ENCODE data around the gene ITPR2. TPM values are rescaled to one million over a fixed set of nuclear protein-coding genes. Genes with fewer than 3 reads are reported as not detected.

Gene ITPR2
- total RNA-seq, 1 experiment from 2014 or later = 41.6 TPM

DNA sequence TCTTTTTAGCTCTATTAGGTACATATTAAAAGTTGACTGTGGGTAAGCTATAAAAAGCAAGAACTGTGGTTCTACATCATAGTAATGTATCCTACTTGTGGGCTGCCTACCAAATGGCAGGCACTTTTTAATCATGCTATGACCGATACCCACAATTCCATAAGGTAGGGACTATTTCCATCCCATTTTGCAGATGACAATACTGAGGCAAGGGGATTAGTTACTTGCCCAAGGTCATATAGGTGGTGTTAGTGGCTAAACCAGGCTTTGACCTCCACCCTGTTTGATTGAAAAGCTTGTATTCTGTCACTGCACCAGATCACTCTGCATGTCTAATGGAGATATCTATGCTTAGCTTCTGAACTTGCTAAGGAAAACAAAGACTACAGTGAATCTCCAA lies 485.7 kb downstream of the ITPR2 start:
- Histone ChIP-seq H3K4me1 (no peaks in the 10 kb centered on the region), H3K4me3 (ENCODE audit: low read depth, low read length) (no peak overlapping the region), H3K36me3 (ENCODE audit: control insufficient read depth, insufficient read depth, low read length) (no peaks in the 10 kb centered on the region), H3K27me3 (replicated peaks; ENCODE audit: control insufficient read depth, insufficient read depth, low read length) (no peaks in the 10 kb centered on the region), H3K9me3 (no peaks in the 10 kb centered on the region)
- BruUV-seq (replicated peaks) = no TSS peak
- intact Hi-C loops (cut with micrococcal nuclease; ENCODE audit: unreplicated experiment) = no loop called here
- no peaks in the 10 kb centered on the region for H3K9me3 Mint-ChIP-seq (ENCODE audit: unreplicated experiment)
- no peak overlapping the region for H3K4me3 Mint-ChIP-seq (ENCODE audit: unreplicated experiment)
- H3K27ac Mint-ChIP-seq (ENCODE audit: unreplicated experiment) = no peak overlapping the region
- no peaks in the 10 kb centered on the region for H3K4me1 Mint-ChIP-seq (ENCODE audit: low read depth, unreplicated experiment)
- DNase-seq = no peak
- ChIA-PET CTCF (no interaction called here), POLR2A (no interaction called here)
- H3K36me3 Mint-ChIP-seq (ENCODE audit: insufficient read depth, unreplicated experiment) = peaks cover 9% of the 10 kb centered on the region
- H3K27me3 Mint-ChIP-seq (ENCODE audit: insufficient read depth, unreplicated experiment) = no peaks in the 10 kb centered on the region
- TF ChIP-seq CTCF (IDR thresholded peaks at IDR 0.05; ENCODE audit: insufficient read depth in 1 of 2, low read depth in 1 of 2, low read length in 1 of 2, severe bottlenecking in 1 of 2, unreplicated experiment in 1 of 2) = no peak

DNA sequence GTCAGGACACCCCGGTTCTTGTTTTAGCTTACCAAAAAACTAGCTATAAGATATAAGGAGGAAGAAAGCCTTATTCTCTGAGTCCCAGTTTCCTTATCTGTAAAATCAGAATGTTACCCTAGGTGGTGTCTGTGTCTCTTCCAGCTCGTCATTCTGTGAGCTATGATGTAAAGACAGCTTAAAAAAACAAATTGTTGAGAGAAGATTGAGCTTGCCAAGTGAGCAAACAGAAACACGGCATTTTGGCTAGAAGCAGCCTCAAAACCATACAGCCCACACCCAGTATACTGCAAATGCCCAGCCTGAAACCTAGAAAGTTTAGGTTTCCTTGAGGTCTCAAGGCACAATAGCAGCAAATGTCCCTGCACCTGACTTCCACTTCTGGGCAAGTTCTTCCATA lies 486.3 kb downstream of the ITPR2 start:
- Histone ChIP-seq H3K4me1 (no peaks in the 10 kb centered on the region), H3K36me3 (ENCODE audit: control insufficient read depth, insufficient read depth, low read length) (no peaks in the 10 kb centered on the region), H3K9me3 (no peaks in the 10 kb centered on the region), H3K4me3 (ENCODE audit: low read depth, low read length) (no peak overlapping the region), H3K27me3 (replicated peaks; ENCODE audit: control insufficient read depth, insufficient read depth, low read length) (no peaks in the 10 kb centered on the region)
- Mint-ChIP-seq H3K36me3 (ENCODE audit: insufficient read depth, unreplicated experiment) (peaks cover 9% of the 10 kb centered on the region), H3K27me3 (ENCODE audit: insufficient read depth, unreplicated experiment) (no peaks in the 10 kb centered on the region), H3K4me1 (ENCODE audit: low read depth, unreplicated experiment) (no peaks in the 10 kb centered on the region), H3K27ac (ENCODE audit: unreplicated experiment) (no peak overlapping the region), H3K4me3 (ENCODE audit: unreplicated experiment) (no peak overlapping the region), H3K9me3 (ENCODE audit: unreplicated experiment) (no peaks in the 10 kb centered on the region)
- no peak for DNase-seq
- ChIA-PET POLR2A (no interaction called here), CTCF (no interaction called here)
- no TSS peak for BruUV-seq (replicated peaks)
- TF ChIP-seq CTCF (IDR thresholded peaks at IDR 0.05; ENCODE audit: insufficient read depth in 1 of 2, low read depth in 1 of 2, low read length in 1 of 2, severe bottlenecking in 1 of 2, unreplicated experiment in 1 of 2) = no peak
- intact Hi-C loops (cut with micrococcal nuclease; ENCODE audit: unreplicated experiment) = no loop called here

- Histone ChIP-seq H3K27me3 (replicated peaks; ENCODE audit: control insufficient read depth, insufficient read depth, low read length) (no peaks in the 10 kb centered on the region), H3K9me3 (no peaks in the 10 kb centered on the region), H3K4me1 (no peaks in the 10 kb centered on the region), H3K36me3 (ENCODE audit: control insufficient read depth, insufficient read depth, low read length) (no peaks in the 10 kb centered on the region), H3K4me3 (ENCODE audit: low read depth, low read length) (no peak overlapping the region)
- no peak for TF ChIP-seq CTCF (IDR thresholded peaks at IDR 0.05; ENCODE audit: insufficient read depth in 1 of 2, low read depth in 1 of 2, low read length in 1 of 2, severe bottlenecking in 1 of 2, unreplicated experiment in 1 of 2)
- intact Hi-C loops (cut with micrococcal nuclease; ENCODE audit: unreplicated experiment) = no loop called here
- Mint-ChIP-seq H3K27me3 (ENCODE audit: insufficient read depth, unreplicated experiment) (no peaks in the 10 kb centered on the region), H3K9me3 (ENCODE audit: unreplicated experiment) (no peaks in the 10 kb centered on the region), H3K27ac (ENCODE audit: unreplicated experiment) (no peak overlapping the region), H3K36me3 (ENCODE audit: insufficient read depth, unreplicated experiment) (peaks cover 9% of the 10 kb centered on the region), H3K4me3 (ENCODE audit: unreplicated experiment) (no peak overlapping the region), H3K4me1 (ENCODE audit: low read depth, unreplicated experiment) (no peaks in the 10 kb centered on the region)
- CTCF ChIA-PET = no interaction called here
- no TSS peak for BruUV-seq (replicated peaks)
- DNase-seq = no peak
- POLR2A ChIA-PET = no interaction called here
Observed at GRCh38 chr12:26345471-26346003, 487.5 kb downstream of the ITPR2 start.

Measured in Caco-2 (cell line).